Liver (tissue), 3 donors: Measurements from ENCODE around the gene PDZK1.
"Not testable (repeated sequence)": the region's sequence is repeated elsewhere in the genome, so short reads cannot be mapped to it uniquely, and the experiment has no call there.

ENCODE experiments used
- HNF4A ChIP-seq, 2 donors: conservative IDR thresholded peaks; 2 replicates each; pipeline ENCODE4 v1.6.1; 2016; ENCODE audit warnings: antibody characterized with exemption in 2 of 2, mild to moderate bottlenecking in 2 of 2
- RAD21 ChIP-seq, 2 donors: IDR thresholded peaks; 2 replicates each; pipeline ENCODE4 v1.6.1; 2016; ENCODE audit warnings: antibody characterized with exemption in 2 of 2, mild to moderate bottlenecking in 2 of 2
- RXRA ChIP-seq, 2 donors: IDR thresholded peaks; 2 replicates each; pipeline ENCODE4 v1.6.1; 2017 to 2018; ENCODE audit warnings: antibody characterized with exemption in 2 of 2, mild to moderate bottlenecking in 1 of 2
- TAF1 ChIP-seq: conservative IDR thresholded peaks from 2 replicates; pipeline ENCODE4 v1.6.1; 2016; ENCODE audit warnings: antibody characterized with exemption, mild to moderate bottlenecking
- TF ChIP-seq, protein P1 (sequence below): IDR thresholded peaks from 2 replicates; pipeline ENCODE4 v1.6.1; 2016; ENCODE audit warnings: antibody characterized with exemption, mild to moderate bottlenecking
- TF ChIP-seq, protein P2 (sequence below): fragments of 150-350 bp; IDR thresholded peaks from 2 replicates; pipeline ENCODE4 v1.5.1; 2017; ENCODE audit warnings: improper control_type of control experiment, low read depth, low read length; ENCODE audit not compliant: missing input control
- donor health status: healthy.
- donor health status: healthy.

DNA sequence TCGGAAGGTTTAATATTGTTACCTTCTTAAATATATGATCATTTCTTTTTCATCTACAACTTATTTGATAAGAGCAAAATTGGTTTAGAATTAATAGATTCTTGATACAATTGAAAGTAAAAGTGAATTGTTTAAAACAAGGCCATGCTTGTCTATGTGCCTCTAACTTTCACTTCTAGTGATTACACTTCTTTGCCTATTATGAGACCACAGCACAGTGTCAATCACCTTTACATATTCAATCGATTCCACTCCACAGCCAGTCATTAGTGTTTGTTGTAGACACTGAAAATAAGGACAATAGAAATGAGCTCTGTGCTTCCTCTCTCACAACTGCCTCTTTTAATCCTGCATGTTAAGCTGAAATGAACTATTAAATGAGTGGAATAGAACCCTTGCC lies 65.3 kb downstream of the PDZK1 start:
- TF ChIP-seq, protein P1, sequence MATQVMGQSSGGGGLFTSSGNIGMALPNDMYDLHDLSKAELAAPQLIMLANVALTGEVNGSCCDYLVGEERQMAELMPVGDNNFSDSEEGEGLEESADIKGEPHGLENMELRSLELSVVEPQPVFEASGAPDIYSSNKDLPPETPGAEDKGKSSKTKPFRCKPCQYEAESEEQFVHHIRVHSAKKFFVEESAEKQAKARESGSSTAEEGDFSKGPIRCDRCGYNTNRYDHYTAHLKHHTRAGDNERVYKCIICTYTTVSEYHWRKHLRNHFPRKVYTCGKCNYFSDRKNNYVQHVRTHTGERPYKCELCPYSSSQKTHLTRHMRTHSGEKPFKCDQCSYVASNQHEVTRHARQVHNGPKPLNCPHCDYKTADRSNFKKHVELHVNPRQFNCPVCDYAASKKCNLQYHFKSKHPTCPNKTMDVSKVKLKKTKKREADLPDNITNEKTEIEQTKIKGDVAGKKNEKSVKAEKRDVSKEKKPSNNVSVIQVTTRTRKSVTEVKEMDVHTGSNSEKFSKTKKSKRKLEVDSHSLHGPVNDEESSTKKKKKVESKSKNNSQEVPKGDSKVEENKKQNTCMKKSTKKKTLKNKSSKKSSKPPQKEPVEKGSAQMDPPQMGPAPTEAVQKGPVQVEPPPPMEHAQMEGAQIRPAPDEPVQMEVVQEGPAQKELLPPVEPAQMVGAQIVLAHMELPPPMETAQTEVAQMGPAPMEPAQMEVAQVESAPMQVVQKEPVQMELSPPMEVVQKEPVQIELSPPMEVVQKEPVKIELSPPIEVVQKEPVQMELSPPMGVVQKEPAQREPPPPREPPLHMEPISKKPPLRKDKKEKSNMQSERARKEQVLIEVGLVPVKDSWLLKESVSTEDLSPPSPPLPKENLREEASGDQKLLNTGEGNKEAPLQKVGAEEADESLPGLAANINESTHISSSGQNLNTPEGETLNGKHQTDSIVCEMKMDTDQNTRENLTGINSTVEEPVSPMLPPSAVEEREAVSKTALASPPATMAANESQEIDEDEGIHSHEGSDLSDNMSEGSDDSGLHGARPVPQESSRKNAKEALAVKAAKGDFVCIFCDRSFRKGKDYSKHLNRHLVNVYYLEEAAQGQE, result not testable (repeated sequence)
- TF ChIP-seq, protein P2, sequence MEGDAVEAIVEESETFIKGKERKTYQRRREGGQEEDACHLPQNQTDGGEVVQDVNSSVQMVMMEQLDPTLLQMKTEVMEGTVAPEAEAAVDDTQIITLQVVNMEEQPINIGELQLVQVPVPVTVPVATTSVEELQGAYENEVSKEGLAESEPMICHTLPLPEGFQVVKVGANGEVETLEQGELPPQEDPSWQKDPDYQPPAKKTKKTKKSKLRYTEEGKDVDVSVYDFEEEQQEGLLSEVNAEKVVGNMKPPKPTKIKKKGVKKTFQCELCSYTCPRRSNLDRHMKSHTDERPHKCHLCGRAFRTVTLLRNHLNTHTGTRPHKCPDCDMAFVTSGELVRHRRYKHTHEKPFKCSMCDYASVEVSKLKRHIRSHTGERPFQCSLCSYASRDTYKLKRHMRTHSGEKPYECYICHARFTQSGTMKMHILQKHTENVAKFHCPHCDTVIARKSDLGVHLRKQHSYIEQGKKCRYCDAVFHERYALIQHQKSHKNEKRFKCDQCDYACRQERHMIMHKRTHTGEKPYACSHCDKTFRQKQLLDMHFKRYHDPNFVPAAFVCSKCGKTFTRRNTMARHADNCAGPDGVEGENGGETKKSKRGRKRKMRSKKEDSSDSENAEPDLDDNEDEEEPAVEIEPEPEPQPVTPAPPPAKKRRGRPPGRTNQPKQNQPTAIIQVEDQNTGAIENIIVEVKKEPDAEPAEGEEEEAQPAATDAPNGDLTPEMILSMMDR, result not testable (repeated sequence)
- not testable (repeated sequence) for TF ChIP-seq RAD21 (IDR thresholded peaks at IDR 0.05); RXRA (IDR thresholded peaks at IDR 0.05); HNF4A (conservative IDR thresholded peaks at IDR 0.05); TAF1
